Retinal pigment epithelial cell (primary cell): ENCODE measurements around the gene S100PBP.
A peak's percentile ranks its signal among the peaks of the same experiment; 100 is the strongest.
"Not testable (repeated sequence)": the region's sequence is repeated elsewhere in the genome, so short reads cannot be mapped to it uniquely, and the experiment has no call there.

ENCODE experiments used
- DNase-seq: peaks from one replicate; pipeline ENCODE4 v3.0.0-alpha.2; 2010; ENCODE audit warnings: low read depth
- H3K4me3 ChIP-seq: 2 replicates; pipeline ENCODE4 v1.5.1; 2011; ENCODE audit warnings: mild to moderate bottlenecking, low read length, control low read depth, moderate library complexity
- CTCF ChIP-seq: conservative IDR thresholded peaks from 2 replicates; pipeline ENCODE4 v1.5.1; 2011; ENCODE audit warnings: low read depth, low read length, control low read depth, inconsistent platforms

S100PBP gene

GRCh38 chr1:32791881-32792280, 25.6 kb upstream of the S100PBP start:
- H3K4me3 ChIP-seq = no peak overlapping the region
- DNase-seq = no peak
- no peak for TF ChIP-seq CTCF

- DNase-seq = peak; percentile 59
- not testable (repeated sequence) for H3K4me3 ChIP-seq
Measured at GRCh38 chr1:32795763-32796162, 21.7 kb upstream of the S100PBP start.

- no peak overlapping the region for H3K4me3 ChIP-seq
- no peak for TF ChIP-seq CTCF
- no peak for DNase-seq
Measured at GRCh38 chr1:32797456-32797855, 20.0 kb upstream of the S100PBP start.

- no peak for TF ChIP-seq CTCF
- DNase-seq = no peak
- H3K4me3 ChIP-seq = no peak overlapping the region
Measured at GRCh38 chr1:32798191-32798590, 19.3 kb upstream of the S100PBP start.

GRCh38 chr1:32798679-32799416, 18.6 kb upstream of the S100PBP start:
- no peak overlapping the region for H3K4me3 ChIP-seq
- TF ChIP-seq CTCF = no peak
- DNase-seq = no peak

GRCh38 chr1:32801096-32801715, 16.2 kb upstream of the S100PBP start:
- DNase-seq = no peak
- TF ChIP-seq CTCF = no peak
- no peak overlapping the region for H3K4me3 ChIP-seq

GRCh38 chr1:32804460-32804859, 13.0 kb upstream of the S100PBP start:
- H3K4me3 ChIP-seq, DNase-seq: not testable (repeated sequence)

- no peak overlapping the region for H3K4me3 ChIP-seq
- TF ChIP-seq CTCF = no peak
- DNase-seq = no peak
Measured at GRCh38 chr1:32806290-32806689, 11.2 kb upstream of the S100PBP start.
